Stimulated activated CD8-positive, alpha-beta memory T cell treated with anti-CD3 and anti-CD28 coated beads, Interleukin-4, amount 100 ng/mL, for 48 hours (primary cell): ENCODE measurements around the gene COMMD2.

Experiments
- DNase-seq: peaks from one replicate; pipeline ENCODE4 v3.0.0-alpha.2; 2020

Gene COMMD2

DNA sequence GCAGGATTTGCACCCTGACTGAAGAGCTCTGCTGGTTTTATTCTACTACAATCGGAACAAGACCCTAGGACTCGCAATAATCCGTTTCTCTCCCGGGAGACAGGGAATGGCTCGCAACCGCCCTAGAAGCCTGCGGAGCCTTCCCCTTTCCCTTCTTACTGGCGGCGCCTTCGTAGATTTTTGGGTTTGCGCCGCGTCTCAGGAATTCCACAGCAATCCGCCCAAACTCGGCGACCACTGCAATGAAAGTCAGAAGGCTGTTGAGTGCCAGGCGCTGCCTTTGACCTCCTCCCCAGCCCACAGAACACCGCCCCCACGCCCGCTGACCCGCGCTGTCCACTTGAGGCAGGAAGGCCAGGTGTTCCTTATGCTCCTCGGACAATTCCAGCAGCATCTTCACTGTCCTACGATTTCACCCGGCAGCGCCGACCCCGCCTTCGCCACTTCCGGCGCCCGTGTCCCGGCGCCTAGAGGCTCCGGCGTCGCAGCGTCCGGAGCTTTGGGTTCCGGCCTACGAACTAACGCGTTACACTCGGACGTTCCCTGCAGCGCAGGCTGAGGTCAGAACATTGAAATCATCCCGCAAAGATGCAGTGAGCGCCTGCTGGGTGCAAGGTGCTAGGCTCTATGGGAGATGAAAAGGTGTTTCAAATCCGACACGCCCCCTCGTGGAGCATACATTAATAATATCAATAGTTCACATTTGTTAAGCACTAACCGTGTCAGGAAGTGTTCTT lies at the start of gene COMMD2:
Gene COMMD2, minus strand, starts transcription at position 439 of the 737 bp plus-strand sequence. Its CDS starts 45 bp downstream, at position 394.
- DNase-seq, result peak; percentile 82

- no peak for DNase-seq
Observed at GRCh38 chr3:149801639-149802038, 49.4 kb upstream of the COMMD2 start.

- no peak for DNase-seq
Observed at GRCh38 chr3:149801195-149801594, 48.9 kb upstream of the COMMD2 start.

GRCh38 chr3:149800693-149801092 lies 48.4 kb upstream of the COMMD2 start:
- DNase-seq, result no peak

DNA sequence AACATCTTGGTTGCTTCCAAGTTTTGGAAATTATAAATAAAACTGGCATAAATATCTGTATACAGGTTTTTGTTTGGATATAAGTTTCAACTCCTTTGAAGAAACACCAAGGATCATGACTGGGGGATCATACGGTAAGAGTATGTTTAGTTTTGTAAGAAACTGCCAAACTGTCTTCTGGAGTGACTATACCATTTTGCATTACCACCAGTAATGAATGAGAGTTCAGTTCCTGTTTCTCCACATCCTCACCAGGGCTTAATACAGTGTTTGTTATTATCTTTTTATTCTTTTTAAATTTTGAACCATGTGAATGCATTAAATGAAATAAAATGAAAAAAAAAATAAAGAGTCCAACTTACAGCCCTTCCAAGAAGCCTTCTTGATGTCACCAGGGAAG lies 43.7 kb upstream of the COMMD2 start:
- no peak for DNase-seq

DNA sequence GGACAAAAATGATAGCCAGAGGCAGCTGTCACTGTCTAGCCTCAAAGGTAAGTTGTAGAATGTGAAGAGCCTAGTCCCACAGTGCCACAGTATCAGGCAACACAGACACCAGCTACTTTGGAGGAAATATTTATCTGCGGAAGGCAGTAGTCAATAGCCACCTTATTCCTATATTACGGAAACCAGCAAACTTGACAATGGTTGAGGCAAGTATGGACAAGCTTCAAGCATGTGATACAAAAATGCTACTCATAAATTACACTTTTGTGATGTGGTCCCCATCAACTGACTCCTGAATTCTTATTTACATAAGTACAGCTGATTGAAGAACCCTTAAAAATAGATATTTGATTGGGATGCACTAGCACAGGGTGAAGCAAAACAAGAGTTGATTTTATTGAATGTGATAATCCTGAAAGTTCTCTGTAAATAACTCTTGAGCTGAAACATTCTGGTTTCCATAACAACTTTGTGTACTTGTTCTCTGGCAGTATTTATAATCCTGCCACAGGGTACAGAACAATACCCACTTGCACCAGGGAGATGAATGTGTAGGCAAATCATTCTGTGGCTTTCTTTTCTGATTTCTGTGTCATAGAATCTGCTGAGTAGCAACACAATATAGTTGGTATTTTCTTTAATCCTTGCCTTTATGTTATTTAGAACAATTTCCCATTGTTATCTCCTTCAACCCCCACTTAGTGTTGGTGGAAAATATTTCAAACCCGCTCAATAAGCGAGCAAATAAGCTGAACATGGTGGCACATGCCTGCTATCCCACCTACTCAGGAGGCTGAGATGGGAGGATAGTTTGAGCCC lies 40.4 kb upstream of the COMMD2 start, which contains the start of gene ANKUB1:
Gene ANKUB1, minus strand, starts transcription at position 103 of the 819 bp plus-strand sequence. CDS start 188 bp downstream, outside the sequence.
- no peak for DNase-seq

GRCh38 chr3:149790698-149791097 lies 38.4 kb upstream of the COMMD2 start:
- no peak for DNase-seq

DNA sequence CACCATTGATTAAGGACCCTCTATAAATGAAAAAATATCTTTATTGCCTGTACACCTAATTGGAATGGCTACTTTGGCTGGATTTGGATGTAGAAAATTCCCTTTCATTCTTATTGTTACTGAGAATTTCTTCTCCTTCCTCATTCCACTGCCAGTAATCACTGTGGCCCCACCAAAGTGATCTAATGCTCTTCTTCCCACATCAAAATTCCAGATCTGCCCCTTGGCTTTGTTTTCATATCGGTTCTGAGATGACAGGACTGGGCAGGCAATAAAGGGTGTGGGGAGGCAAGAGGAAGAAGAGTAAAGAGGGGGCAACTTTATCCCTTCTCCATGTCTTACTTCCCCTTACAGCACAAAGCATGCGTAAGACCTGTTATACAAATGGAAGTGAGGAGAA lies 38.0 kb upstream of the COMMD2 start:
- no peak for DNase-seq

DNA sequence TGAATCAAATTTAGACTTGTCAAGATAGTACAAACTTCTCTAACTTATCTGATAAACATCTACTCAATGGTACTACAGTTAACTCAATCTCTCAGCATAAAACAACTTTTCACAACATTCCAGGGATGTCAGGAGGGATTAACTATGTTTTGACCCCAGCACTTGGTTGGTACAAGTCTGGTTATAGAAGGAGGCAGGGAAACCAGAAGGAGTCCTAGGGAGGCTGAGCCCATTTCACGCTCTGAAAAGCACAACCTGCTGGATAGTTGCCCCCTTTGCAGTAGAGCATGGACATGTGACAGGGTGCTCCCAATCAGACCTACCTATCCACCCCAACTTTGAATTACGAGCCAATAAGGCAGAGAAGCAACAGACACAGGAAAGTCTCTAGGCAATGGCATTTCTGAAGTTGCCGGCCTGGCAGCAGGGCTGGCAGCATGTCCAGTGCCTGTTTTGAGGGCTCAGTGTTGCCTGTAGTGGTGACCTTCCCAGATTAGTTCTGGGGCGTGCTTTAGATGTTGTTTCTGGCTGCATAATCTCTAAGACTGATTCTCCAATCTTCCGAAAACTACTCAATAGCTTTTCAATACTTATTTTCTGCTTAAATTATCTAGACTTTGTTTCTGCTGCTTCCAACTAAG lies 31.9 kb upstream of the COMMD2 start:
- DNase-seq, result no peak

GRCh38 chr3:149783576-149783975 lies 31.3 kb upstream of the COMMD2 start:
- no peak for DNase-seq

GRCh38 chr3:149781741-149782140 lies 29.5 kb upstream of the COMMD2 start:
- no peak for DNase-seq

DNA sequence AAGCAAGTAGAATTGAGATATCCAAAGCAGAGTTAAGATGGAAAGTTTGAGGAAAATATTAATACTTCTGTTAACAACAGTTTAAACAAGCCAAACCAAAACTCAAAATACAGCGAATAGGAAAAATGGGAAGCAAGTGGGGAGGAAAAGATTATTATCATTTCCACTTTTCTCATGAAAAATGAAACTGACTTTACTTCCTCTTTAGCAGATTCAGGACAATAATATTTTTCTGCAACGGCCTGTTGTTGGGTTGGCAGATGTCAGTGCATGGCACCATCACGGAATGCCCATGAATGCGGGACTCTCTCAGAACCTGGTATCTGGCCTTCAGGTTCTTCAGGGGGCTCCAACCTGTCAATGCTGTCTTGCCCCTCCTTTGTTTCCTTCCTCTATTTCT lies 28.9 kb upstream of the COMMD2 start:
- DNase-seq, result no peak

DNA sequence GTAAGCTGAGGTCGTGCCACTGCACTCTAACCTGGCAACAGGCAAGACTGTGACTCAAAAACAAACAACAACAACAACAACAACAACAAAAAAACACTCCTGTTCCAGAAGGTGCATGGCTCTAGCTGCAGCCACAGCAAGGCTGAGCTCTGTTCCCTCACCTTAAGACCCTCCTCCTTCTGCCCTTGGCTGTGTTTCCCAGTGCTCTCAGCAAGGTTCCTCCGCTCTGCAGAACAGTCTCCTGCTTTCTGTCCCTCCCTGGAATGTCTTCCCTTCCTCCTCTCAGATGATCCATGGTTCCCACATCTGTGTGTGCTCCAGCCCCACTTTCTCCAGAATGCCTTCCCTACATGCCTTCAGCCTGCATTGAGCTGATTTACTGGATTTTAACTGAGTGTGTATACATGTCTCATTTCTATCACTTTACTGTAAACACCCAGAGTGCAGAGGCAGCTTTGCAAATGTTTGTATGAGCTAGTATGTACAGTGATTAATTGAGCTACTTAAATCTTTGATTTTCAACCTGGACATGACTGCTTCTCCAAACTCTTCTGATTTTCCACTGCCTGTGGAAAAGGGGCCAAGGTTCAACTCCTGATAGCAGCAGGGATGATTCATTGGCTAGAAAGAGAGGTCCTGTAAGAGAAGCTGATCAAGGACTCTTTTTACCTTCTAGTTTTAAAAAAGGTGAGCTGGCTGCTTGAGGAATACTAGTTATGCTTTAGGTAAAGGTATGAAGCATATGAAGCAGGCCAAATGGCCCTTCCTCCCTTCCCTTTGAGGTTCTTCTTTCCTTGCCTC lies 25.3 kb upstream of the COMMD2 start:
- no peak for DNase-seq

- DNase-seq, result no peak
Observed at GRCh38 chr3:149776170-149776569, 23.9 kb upstream of the COMMD2 start.

DNA sequence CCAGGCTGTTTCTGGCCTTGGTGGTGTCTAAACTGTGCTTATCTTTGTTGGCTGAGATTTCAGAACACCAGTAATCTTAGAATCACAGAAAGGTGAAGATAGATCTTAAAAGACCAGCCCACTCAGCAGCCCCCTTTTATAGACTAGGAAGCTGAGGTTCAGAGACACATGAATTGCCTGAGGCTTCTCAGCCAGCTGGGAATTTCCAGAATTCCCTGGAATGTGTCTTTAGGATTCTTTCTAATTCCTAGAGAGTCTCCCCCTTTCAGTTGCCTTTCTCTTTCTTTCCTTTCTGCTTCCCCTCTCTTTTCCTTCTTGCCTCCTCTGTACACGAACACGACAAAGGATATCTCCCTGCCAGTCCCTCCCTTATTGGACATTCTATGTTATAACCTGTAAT lies 20.6 kb upstream of the COMMD2 start:
- DNase-seq, result no peak

- peak; percentile 68 for DNase-seq
Observed at GRCh38 chr3:149771652-149772271, 19.5 kb upstream of the COMMD2 start.

GRCh38 chr3:149770246-149770645 lies 18.0 kb upstream of the COMMD2 start:
- no peak for DNase-seq

DNA sequence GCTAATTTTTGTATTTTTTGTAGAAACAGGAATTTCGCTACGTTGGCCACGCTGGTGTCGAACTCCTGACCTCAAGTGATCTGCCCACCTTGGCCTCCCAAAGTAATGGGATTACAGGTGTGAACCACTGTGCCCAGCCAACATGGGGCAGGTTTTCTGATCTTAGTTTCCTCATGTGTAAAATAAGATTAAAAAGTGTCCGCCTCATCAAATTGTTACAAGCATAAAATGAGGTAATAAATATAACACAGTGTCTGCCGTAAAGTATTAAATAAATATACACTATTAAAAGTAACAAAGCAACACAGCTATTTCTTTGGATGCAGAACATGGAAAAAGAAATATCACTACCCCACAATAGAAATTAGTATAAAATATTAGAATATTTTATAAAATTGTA lies 16.4 kb upstream of the COMMD2 start:
- no peak for DNase-seq

DNA sequence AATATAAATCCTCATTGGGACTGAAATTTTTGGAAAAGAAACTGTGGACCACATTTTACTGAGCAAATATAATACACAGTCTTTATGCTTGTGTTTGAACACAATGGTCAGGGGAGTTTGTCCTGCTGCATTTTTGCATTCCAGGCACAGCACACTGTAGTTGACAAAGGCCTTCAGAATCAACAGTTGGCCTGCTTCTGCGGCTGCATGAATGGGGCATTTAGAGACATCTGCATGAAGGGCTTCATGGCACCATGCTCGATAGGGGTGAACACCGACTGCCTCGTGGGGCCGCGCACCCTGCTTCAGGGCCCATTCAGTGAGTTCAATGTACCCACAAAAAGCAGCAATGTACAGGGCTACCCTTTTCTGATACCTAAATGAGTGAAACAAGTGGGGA lies 15.4 kb upstream of the COMMD2 start:
- DNase-seq, result no peak

DNA sequence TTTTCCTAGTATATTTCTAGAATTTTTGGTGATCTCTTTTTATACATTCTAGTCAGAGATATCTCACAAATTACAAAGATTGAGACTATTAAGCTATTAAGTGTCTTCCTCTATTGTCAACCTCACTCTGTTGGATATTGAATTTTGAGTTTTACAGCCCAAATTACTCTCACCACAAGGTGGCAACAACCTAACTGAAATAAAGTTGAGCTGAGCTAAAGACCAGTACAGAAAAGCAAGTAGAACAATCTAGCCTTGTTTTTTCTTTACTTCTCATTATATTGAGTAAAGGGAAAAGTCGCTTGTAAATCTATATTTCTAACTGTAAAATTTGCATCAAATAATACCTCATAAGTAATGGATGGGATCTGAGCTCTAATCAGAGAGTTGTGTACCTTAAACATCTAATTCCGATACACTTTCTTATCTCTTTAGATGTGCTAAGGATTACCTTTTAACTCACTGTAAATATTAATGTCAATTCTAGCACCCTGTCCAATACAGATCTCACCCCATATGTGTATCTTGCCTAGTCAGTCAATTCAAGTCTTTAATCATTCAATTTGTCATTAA lies 13.6 kb upstream of the COMMD2 start:
- DNase-seq, result no peak

GRCh38 chr3:149764302-149764701 lies 12.0 kb upstream of the COMMD2 start:
- DNase-seq, result no peak
